T-helper 1 cell (primary cell): ENCODE data around the gene NIPAL1.

ENCODE experiments used
- DNase-seq, 5 donors: peaks; one replicate each; pipeline ENCODE4 v3.0.0-alpha.2; 2012 to 2020

Gene NIPAL1

GRCh38 chr4:48067536-48067935, 51.0 kb downstream of the NIPAL1 start:
- no peak for DNase-seq

DNA sequence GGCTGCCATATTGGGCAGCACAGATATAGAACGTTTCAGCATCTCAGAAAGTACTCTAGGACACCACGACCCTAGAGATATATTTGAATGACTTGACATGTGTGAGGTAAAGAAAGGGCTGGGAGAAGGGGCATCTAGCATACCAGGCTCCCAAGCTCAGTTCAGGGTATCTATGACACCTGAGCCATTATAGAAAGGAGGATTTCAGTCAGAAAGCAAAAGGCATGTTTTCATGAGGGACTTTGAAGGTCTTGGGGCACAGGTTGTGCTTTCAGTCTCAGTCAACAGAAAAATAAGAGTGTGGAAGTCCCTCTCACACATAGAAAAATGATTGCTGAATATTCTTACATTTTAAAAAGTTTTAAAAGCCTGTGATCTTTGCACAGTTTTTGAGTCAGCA, 51.6 kb downstream of the NIPAL1 start:
- DNase-seq, result no peak

- DNase-seq, result no peak
Measured at GRCh38 chr4:48069026-48069425, 52.5 kb downstream of the NIPAL1 start.

- DNase-seq, result no peak
Measured at GRCh38 chr4:48071191-48071590, 54.6 kb downstream of the NIPAL1 start.

DNA sequence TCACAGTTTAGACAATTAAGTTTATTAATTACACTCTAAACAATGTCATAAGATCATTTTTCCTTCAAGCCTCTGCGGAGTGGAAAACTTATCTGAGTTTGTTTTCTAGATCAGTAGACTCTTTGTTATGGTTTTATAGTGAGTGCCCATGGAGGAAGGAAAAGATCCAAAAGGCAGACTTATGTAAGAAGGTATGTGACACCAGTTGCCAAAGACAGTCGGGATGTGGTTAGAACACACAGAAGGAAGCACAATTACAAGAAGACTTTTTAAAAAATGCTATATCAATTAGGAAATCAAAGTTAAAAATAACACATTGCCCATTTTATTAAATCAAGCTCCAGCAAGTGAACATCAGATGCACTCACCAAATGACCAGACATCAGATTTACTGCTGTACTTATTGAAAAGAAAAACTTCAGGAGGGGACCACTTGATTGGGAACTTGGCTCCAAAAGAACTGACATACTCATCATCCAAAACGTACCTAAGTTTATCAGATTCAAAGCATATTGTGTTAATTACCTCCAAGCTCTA, 57.1 kb downstream of the NIPAL1 start:
- DNase-seq, result no peak

DNA sequence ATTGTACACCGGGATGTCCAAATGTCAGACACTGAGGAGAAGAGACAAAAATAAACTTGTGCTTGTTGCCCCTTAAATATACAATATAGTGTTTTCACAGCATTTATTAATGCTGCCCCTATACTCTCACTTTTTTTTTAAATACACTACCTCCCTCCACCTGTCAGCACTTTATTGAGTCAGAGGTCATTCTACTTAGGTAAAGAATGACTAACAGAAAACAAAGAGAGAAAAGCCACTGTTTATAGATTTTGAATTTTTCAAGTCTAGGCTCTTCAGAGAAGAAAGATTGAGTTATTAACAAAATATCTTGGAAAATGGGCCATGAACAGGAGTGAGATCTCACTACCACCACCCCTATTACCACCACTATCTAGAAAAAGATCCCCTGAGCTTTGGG, 58.1 kb downstream of the NIPAL1 start:
- DNase-seq, result no peak

- DNase-seq, result no peak
Measured at GRCh38 chr4:48078425-48078824, 61.9 kb downstream of the NIPAL1 start.

GRCh38 chr4:48078862-48079655, 62.5 kb downstream of the NIPAL1 start:
- DNase-seq, result no peak

DNA sequence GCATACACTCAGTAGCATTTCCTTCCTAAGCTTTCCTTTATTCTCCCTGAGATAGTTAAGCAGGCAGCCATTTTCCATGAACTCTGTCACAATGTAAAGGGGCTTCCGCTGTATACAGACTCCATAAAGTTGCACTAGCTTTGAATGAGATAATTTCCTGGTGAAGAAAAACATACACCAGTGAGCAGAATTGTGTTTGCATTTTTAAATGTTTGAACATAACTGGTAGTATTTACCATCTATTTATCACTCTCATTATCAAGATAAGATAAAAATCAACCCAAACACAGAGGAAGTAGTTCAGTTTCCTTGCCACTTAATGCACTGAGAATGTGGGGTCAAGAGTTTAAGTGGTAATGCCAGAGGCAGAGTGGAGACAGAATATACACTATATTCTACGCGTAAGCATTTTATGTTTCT, 63.4 kb downstream of the NIPAL1 start:
- no peak for DNase-seq

DNA sequence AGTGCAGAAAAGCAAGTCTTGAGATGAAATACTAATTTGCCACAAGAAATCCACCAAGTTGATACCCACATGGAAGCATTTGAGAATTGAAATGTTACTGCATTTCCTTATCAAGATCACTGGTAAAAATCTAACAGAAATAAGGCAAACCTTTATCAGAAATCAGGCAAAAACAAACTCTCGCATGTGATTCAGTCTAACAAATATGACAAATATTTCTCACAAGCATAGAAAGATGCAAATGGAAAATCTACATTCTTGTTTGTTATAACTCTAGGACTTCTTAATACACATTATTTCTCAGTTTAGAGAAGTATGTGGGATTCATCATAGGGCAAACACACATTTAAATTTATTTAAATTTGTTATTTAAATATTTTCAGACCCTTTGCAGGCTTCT, 64.6 kb downstream of the NIPAL1 start:
- no peak for DNase-seq

DNA sequence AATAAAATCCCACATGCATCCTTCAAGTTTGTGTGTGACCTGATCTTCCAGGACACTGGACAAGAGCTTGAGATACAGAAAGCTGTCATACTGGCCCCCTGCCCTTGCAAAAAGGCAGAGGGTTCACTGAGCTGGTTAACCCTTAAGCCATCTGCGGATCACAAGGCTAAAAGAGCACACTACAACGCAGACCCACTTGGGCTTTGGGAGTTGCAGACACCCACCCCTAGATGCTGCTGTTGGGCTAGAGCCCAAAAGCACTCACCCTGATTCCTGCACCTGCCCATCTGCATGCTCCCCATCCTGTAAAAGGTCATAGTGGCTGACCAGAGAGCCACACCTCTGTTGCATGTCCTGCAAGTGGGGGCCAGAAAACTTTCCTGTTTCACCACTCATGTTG, 66.4 kb downstream of the NIPAL1 start:
- no peak for DNase-seq

GRCh38 chr4:48085821-48086589, 69.4 kb downstream of the NIPAL1 start:
- no peak for DNase-seq
